ENCODE data around the gene APEX1.
"Not testable (repeated sequence)": the region's sequence is repeated elsewhere in the genome, so short reads cannot be mapped to it uniquely, and the experiment has no call there.

The APEX1 gene

DNA sequence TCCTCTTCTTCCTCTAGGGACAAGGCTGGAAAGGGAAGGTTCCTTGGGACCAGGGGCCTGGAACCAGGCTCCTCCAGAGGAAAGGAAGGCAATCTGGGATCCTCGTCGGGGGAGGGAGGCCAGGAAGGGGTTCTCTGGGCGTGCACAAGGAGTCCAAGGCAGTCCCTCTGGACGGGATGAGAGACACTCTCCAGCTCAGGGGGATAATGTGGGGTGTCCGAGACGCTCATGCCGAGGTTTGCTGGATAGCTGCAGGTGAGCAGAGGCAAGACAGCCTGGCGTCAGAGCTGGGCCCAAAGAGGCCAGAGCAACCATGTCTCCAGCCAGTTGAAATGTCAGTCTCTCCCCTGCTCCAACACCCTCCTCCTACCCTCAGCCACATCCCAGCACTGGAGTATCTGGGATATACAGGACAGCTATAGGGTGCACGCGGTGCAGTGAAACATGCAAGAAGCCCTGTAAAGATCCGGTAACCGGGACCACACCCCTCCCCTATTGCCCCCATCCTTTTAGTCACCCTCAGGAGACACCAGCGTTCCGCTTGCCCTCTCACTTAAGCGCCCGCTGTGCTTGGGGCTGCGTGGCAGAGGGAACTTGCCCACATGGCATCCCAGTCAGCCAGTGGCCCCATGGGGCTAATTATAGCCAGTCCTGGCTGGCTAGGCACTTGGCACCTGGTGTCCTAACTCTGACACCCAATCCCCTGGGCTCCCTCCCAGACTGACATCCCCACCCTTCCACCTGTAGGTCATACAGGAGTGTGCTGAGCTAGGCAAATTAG is 19.3 kb upstream of the APEX1 start, which contains the start of gene KLHL33:
Gene KLHL33 (minus strand): TSS at position 585 of the 781 bp plus-strand sequence. CDS start 355 bp downstream, at position 230.
- DNase-seq (ENCODE audit: low read depth) = no peak

DNA sequence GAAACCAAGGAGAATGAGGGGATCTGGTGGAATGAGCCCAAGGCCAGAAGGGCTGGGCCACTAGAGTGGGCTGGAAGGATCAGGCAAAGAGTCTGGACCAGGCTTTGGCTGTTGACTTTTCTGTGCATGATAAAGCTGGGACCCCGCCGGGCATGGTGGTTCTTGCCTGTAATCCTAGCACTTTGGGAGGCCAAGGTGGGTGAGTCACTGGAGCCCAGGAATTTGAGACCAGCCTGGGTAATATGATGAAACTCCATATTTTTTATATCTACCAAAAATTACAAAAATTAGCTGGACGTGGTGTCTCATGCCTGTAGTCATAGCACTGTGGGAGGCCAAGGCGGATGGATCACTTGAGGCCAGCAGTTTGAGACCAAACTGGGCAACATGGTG is 18.7 kb upstream of the APEX1 start:
- no peak for DNase-seq (ENCODE audit: low read depth)

DNA sequence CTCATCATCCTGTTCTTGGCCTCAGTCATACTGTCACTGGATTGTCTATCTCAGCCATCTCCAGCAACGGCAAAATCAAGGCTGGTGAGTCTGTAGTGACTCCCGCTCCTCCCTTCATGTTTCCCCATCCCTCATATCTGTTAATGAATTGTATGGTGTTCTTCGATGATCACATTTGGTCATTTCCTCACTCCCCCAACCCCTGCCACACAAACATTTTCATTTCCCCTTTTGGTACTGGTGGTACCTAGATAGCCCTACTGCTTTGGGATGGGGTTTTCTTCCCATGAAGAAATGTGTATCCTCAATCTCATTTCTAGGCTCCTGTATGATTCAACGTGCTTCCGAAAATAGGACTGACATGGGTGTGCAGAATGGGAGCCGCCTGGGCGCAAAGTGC is 16.4 kb upstream of the APEX1 start:
- DNase-seq (ENCODE audit: low read depth) = no peak

DNA sequence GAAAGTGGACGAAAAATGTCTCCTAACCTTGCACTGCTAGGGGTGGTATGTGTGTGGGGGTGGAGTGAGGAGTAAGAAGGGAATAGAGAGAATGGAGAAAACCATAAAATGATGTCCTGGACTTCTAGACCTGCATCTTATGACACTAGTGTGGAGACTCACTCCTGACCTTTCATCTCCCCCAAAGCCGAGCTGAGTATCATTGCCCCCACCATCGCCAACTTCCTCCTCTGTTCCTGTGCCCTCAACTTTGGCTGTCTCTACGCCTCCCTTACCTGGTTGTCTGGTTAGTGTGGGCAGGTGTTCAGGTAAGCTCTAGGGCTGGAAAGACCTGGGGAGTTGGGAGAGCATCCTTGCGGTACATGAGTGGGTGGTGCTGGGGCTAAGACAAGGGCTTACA is 14.6 kb upstream of the APEX1 start:
- DNase-seq (ENCODE audit: low read depth) = no peak

DNA sequence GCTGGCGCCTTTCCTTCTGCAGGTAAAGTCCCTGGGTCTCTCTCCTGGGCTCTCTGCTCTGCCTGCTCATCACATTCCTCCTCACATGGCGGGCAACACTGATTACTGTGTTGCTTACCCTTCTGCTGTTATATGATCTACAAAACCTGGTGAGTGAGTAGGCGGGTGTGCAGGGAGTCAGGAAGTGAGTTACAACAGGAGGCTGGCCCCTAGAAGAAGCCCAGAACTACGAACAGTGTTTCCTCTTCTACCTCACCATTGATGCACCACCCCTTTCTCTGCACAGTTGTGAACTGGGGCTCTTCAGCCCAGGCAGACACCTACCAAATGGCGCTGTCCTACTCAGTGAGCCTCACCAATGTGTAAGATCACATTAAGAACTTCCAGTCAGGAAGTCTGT is 14.1 kb upstream of the APEX1 start:
- DNase-seq (ENCODE audit: low read depth) = peak; percentile 51

DNA sequence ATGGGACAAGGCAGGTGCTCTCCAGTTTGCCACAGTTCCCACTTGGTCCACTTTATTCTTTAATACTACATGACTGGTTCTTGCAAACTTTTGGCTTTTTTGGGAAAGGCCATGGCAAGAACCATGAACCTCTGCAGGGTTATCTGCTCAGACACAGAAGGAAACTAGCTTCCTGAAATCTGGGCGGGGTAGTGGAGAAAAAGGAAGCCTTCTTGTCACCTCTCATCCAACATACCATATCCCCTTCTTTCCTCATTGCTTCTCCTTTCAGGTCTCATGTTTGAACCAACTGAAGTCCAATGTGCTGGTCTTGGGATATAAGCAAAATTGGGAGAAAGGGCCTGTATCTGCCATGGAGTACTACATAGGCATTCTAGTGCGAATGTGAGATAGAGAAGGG is 13.6 kb upstream of the APEX1 start:
- DNase-seq (ENCODE audit: low read depth) = peak; percentile 54

DNA sequence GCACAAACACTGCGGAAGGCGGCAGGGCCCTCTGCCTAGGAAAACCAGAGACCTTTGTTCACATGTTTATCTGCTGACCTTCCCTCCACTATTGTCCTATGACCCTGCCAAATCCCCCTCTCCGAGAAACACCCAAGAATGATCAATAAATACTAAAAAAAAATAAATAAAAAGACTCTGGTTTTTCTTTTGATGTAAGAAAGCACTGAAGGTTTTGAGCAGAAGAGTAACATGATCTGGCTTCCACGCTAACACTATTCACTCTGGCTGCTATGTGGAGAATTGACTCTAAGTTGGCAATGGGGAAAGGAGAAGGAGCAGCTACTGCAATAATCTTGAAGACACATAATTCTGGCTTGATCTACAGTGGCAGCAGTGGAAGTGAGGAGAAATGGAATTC is 11.4 kb upstream of the APEX1 start:
- DNase-seq (ENCODE audit: low read depth) = not testable (repeated sequence)

DNA sequence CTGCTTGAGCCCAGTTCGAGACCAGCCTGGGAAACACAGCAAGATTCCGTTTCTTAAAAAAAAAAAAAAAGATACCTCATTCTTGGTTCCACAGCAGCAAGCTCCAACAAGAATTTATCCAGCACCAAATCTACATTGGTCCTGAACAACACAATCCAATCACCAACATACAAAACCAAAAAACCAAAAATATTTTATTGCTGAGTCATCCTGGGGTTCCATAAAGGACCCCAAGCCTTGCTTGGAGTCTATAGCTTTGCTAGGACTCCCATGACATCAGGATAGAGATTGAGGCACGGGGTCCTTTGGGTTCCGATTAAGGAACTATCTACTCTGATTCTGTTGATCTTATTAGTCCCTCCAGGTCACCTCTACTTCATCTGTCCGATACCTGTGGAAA is 8.1 kb upstream of the APEX1 start:
- no peak for DNase-seq (ENCODE audit: low read depth)

DNA sequence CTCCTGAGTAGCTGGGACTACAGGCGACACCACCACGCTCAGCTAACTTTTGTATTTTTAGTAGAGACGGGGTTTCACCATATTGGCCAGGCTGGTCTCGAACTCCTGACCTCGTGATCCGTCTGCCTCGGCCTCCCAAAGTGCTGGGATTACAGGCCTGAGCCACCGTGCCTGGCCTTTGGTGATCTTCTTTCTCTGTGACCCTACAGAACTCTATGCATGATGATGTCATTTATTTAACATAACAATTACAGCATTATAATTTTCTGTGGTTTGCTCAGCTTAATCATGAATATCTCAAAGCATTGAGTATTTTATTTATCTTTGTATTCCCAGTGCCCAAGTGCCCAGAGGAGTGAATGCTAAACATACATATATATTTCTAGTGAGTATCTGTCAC is 2.2 kb upstream of the APEX1 start:
- DNase-seq (ENCODE audit: low read depth) = not testable (repeated sequence)

DNA sequence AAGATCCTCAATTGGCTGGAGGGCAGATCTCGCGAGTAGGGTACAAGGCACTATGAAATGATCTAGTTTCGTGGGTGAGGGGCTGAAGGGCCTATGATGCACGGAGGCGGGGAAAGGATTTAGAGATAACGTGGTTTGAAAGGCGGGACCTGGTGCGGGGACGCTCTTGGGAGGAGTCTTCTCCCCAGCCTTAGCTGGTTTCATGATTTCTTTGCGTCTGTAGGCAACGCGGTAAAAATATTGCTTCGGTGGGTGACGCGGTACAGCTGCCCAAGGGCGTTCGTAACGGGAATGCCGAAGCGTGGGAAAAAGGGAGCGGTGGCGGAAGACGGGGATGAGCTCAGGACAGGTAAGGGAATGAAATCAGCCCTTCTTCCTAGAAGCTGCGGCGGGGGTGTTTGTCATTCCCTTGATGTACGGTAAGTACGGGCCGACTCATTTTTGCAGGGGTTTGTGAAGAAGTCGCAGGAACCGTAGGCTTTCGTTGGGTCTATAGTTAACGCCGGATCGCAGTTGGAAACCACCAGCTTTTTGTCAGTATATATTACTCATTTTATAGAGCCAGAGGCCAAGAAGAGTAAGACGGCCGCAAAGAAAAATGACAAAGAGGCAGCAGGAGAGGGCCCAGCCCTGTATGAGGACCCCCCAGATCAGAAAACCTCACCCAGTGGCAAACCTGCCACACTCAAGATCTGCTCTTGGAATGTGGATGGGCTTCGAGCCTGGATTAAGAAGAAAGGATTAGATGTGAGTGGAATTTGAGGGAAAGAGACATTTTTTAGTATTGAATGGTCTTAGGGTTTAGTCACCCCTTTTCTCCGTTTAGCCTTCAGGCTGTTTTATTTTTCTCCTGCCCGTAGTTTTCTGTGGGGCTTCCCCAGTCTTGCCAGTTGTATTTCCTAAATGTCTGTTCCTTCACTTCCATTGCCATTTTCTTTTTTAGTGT is 602 bp downstream of the APEX1 start:
- DNase-seq (ENCODE audit: low read depth) = no peak

DNA sequence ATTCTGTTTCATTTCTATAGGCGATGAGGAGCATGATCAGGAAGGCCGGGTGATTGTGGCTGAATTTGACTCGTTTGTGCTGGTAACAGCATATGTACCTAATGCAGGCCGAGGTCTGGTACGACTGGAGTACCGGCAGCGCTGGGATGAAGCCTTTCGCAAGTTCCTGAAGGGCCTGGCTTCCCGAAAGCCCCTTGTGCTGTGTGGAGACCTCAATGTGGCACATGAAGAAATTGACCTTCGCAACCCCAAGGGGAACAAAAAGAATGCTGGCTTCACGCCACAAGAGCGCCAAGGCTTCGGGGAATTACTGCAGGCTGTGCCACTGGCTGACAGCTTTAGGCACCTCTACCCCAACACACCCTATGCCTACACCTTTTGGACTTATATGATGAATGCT is 1.9 kb downstream of the APEX1 start:
- no peak for DNase-seq (ENCODE audit: low read depth)

DNA sequence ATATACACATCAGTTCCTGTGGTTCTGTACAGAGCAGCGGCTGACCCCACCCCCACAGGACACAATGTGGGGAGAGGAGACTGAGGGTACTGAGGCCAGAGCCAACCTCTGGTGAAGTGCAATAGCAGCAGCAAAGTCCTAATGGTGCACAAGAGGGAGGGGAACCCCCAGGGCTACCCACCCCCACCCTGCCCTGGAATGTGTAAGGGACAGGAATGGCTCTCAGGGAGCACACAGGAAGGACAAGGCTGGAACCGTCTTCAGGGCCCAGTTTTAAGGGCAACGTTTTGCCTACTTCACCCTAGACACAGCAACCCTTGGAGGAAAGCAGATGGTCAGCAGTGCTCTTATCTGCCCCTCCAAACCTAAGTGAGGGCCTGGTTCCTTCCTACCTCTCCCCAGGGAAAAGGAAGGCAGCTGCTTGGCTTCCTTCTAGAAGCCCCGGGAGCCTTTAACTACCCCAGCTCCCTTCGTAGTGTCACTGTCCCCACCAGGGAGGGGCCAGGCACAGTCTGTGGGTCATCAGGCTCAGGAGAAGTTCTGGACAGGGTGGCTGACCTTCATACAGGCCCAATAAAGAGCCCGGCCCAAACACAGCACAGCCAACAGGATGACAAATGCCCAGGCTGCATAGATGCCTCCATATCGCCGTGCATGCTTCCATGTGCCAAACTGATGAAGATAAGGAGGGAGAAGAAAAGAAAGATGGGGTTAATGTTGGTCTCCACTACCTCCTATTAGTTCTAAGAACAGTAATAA is 3.2 kb downstream of the APEX1 start:
- DNase-seq (ENCODE audit: low read depth) = no peak

DNA sequence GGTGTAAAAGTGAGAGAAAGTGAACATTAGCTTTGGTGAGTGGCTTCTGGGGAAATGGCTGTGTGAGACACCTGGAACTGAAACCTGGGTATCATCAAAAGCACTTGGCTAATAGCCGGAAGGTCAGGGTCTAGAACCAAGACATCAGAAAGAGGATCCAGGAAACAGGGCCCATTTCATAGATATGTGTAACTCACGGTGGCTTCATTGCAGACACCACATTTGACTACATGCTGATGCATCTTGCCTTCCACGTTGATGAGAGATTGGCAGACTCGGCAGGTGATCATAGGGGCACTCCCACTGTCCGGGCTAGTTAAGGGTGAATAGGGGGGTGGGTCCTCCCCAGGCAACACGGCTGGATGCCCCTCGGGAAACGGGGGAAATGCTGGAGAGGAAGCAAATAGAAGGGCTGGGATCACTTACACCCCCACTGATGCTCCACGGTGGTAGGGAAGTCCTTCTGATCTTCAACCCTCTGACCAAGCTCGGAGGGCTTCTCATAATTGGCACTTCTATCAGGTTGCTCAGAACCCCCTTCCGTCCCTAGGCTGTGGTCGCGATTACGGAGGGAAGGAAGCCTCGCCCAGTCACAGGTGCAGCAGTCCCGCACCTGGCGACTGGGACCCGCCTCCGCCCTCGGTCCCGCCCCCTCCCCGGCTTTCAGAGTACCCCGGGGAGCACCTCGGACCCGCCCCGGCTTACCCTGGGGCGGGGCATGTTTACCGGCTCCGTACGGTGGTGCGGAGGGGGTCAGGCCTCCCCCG is 5.6 kb downstream of the APEX1 start:
- no peak for DNase-seq (ENCODE audit: low read depth)

DNA sequence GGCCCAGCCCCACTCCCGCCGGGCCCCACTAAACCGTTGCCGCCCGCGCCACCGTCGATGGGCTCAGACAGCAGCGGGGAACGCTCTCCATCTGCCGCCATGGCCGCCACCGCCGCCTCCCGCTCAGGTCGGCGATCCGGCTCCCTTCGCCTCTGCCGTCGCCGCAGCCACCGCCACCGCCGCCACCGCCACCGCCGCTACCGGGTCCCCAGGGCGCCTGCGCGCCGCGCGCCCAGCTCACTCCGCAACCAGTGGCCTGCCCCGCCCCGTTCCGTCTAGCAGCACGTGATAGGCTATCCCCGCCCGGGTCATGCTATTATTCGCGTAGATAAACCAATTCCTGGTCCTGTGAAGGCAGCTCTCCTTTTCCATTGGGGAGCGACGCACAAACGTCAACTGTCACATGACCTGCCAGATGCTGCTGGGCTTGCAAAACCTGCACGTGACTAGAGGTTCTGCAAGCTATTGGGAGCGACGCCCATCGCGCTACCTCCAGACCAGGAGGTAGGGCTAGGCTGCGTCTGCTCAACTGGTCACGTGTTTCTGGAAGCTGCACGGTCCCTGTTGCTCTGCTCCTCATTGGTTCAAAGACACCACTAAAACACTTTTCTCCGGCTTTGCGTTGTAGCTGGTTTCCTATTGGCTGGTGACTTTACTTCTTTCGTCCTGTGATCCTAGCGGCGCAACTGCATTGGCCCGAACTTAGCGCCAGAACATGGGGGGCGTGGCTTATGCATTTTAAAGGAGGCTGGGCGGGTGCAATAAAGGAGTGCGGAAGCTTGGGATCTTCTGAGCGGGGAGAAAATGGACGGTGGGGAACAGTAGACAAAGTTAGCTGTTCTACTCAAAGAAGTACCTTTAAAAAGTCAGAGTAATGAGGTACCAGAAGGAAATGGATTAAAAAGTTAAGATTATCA is 6.5 kb downstream of the APEX1 start, which contains the start of gene PIP4P1:
Gene PIP4P1 (minus strand): TSS at position 210 of the 917 bp plus-strand sequence. CDS start 109 bp downstream, at position 101.
- DNase-seq (ENCODE audit: low read depth) = peak; percentile 99

DNA sequence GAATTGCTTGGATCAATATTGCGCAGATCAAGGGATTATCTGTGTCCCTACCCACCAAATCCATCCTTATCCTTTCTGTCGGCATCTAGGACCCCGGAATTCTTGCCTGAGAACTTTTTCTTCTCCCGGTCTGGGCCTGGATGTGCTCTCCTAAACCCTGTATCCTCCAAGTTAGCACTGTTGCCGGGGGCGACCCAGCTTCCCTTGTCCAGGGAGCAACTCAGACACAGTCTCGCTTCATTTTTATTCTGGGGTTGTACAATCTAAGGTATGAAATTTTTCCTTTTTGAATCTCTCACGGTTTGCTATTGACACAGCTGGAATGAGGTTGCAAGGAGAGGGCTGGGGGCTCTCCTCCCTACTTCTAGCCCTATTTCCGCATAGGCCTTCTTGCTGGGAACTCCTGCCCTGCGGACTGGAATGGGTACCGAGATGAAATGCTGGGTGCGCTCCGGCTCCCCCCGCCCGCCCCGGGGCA is 13.8 kb downstream of the APEX1 start:
- DNase-seq (ENCODE audit: low read depth) = no peak

DNA sequence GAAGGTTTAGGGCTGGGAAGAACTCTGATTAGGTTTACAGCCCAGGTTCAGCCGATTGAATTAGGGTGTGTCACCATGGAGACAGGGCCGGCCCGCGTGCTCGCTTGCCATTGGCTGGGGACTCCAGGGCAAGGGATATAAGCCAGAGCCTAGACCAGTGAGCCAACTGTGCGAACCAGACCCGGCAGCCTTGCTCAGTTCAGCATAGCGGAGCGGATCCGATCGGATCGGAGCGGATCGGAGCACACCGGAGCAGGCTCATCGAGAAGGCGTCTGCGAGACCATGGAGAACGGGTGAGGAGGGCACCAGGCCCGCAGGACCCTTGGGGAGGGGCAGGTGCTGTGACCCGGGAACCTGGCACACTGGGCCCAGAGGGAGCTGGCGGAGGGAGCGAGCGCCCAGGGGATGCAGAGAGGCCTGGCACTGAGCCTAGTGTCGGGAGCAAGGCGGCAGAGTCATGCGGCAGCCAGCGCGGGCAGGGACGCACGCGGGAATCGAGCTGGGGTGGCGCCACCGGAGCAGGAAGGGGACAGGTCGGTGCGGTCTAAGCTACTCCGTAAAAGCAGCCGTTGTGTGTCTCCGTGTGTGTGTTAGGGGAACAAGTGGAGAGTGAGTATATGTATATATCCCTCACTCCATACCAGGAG is 14.3 kb downstream of the APEX1 start, which contains the start of gene PNP:
Gene PNP (plus strand): TSS at position 165 of the 648 bp plus-strand sequence. CDS start 119 bp downstream, at position 284.
- peak; percentile 71 for DNase-seq (ENCODE audit: low read depth)

DNA sequence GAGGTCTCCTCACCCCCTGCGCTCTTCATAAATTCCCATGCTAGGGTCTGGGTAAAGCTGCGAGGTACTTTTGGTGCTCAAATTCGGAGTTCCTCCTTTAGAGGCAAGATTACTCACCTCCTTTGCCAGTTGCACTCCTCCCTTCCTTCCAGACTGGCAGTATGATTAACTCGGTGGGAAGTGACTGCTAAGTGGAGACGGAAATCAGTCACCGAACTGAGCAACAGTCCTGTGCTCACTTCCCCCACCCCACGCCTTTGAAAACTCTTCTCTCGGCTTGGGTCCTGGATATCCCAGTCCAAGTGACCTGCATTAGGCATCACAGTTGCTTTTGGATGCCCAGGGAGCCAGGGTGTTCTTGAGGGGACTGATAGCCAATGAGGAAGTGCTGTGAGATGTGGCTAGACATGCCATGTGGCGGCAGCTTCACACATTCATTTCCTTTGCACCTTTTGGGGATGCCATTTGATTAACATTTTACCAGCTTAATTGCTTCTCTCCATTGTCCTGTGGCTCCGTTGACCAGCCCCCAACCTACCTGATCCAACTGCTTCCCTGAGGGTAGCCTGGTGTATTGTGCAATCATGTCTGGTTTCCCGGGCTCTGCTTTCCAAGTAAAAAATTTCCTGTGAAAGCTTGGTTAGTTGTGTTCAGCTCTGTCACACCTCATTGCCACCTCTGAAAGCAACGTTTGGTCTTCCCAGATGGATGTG is 15.0 kb downstream of the APEX1 start:
- DNase-seq (ENCODE audit: low read depth) = no peak

DNA sequence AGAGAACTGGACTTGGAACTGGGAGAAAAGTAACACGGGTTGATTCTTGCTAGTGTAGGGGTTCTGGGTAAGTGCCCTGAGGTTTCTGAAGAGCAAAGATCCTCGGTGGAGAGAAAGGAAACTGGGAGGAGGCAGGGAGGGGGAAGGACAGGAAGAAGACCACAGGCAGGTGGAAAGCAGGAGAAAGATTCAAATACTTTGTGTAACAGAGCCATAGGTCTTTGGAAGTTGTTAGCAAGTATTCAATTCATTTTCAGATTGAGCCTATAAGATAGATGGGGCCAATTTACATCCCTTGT is 15.5 kb downstream of the APEX1 start:
- no peak for DNase-seq (ENCODE audit: low read depth)

All from CMK (cell line).